Endothelial cell of umbilical vein (primary cell): ENCODE data around the gene SLC25A2. TPM values are rescaled to one million over a fixed set of nuclear protein-coding genes. Genes with fewer than 3 reads are reported as not detected.
"Not testable (repeated sequence)": the region's sequence is repeated elsewhere in the genome, so short reads cannot be mapped to it uniquely, and the experiment has no call there.

ENCODE experiments used
- BruUV-seq: library from RNA; stranded (reverse); fragments of 400-500 nt; replicated peaks from 2 replicates; lab custom pipeline; 2021; lab: Mats Ljungman, UMichigan
- CTCF ChIA-PET: fragments of 300-600, 350-600 bp; sonication (Branson Sonifier 250); formaldehyde crosslinking; loops from one replicate; lab custom pipeline; 2021; ENCODE audit warnings: antibody characterized with exemption, inconsistent platforms; lab: Charles Lee
- POLR2A ChIA-PET: fragments of 300-600, 350-600 bp; sonication (Branson Sonifier 250); formaldehyde crosslinking; loops from one replicate; lab custom pipeline; 2021; ENCODE audit warnings: antibody characterized with exemption, inconsistent platforms; lab: Charles Lee
- DNase-seq: peaks from one replicate; pipeline ENCODE4 v3.0.0-alpha.2; 2011; ENCODE audit warnings: low read depth, low spot score
- FAIRE-seq: peaks from 2 replicates; lab custom pipeline; 2011; peaks lifted over from hg19 to GRCh38; lab: Jason Lieb, UNC
- H2AFZ ChIP-seq: 2 replicates; pipeline ENCODE4 v1.6.0; 2012; ENCODE audit warnings: low read depth, low read length, control low read depth, inconsistent platforms
- H3K27ac ChIP-seq: 2 replicates; pipeline ENCODE4 v1.5.1; 2011; ENCODE audit warnings: low read depth, mild to moderate bottlenecking, control low read depth, low read length, moderate library complexity; ENCODE audit not compliant: insufficient read depth
- H3K27me3 ChIP-seq, 2 experiments: 2 replicates each; pipeline versions ENCODE4 v1.6.0 to v1.6.1; 2011; ENCODE audit warnings: low read length in 2 of 2, mixed read lengths in 1 of 2; ENCODE audit not compliant: control insufficient read depth in 2 of 2, insufficient read depth in 2 of 2
- H3K36me3 ChIP-seq, 2 experiments: 2 replicates in 1 of 2; 3 replicates in 1 of 2; pipeline ENCODE4 v1.5.1; 2011; ENCODE audit warnings: low read length in 2 of 2, mild to moderate bottlenecking in 1 of 2, moderate library complexity in 1 of 2; ENCODE audit not compliant: control insufficient read depth in 2 of 2, insufficient read depth in 2 of 2; ENCODE audit errors: extremely low read depth in 1 of 2
- H3K4me1 ChIP-seq: 3 replicates; pipeline ENCODE4 v1.5.1; 2011; ENCODE audit warnings: mild to moderate bottlenecking, low read length; ENCODE audit not compliant: control insufficient read depth, insufficient read depth; ENCODE audit errors: extremely low read depth
- H3K4me2 ChIP-seq: 2 replicates; pipeline ENCODE4 v1.6.1; 2011; ENCODE audit warnings: low read length, control low read depth, mixed read lengths; ENCODE audit not compliant: insufficient read depth
- H3K4me3 ChIP-seq, 3 experiments: fragments of 200-600 bp in 1 of 3; sonication (generic), shearing (Covaris generic) in 1 of 3; replicated peaks in 1 of 3; 2 replicates each; pipeline ENCODE4 v1.5.1; 2011 to 2016; ENCODE audit warnings: control low read depth in 3 of 3, low read length in 3 of 3, mild to moderate bottlenecking in 2 of 3, inconsistent platforms in 1 of 3, low read depth in 1 of 3, moderate library complexity in 1 of 3; ENCODE audit not compliant: insufficient read depth in 1 of 3
- H3K79me2 ChIP-seq: 2 replicates; pipeline ENCODE4 v1.6.0; 2012; ENCODE audit warnings: low read length, inconsistent platforms; ENCODE audit not compliant: control insufficient read depth, insufficient read depth
- H3K9ac ChIP-seq: replicated peaks from 2 replicates; pipeline ENCODE3; 2011; ENCODE audit warnings: low read length, control low read depth; ENCODE audit not compliant: insufficient read depth; ENCODE audit errors: extremely low read depth
- H3K9me1 ChIP-seq: replicated peaks from 3 replicates; pipeline ENCODE4 v1.6.0; 2011; ENCODE audit warnings: mild to moderate bottlenecking, low read length; ENCODE audit not compliant: control insufficient read depth, insufficient read depth; ENCODE audit errors: extremely low read depth
- H3K9me3 ChIP-seq: replicated peaks from 2 replicates; pipeline ENCODE4 v1.5.1; 2012; ENCODE audit warnings: low read length, inconsistent platforms; ENCODE audit not compliant: control insufficient read depth, insufficient read depth
- H4K20me1 ChIP-seq: replicated peaks from 2 replicates; pipeline ENCODE3; 2011; ENCODE audit warnings: mild to moderate bottlenecking, low read length; ENCODE audit not compliant: control insufficient read depth, insufficient read depth; ENCODE audit errors: extremely low read depth
- CTCF ChIP-seq, 2 donors: IDR thresholded peaks; 1 replicate in 1 of 2; 2 replicates in 1 of 2; pipeline ENCODE4 v1.5.1; 2011; ENCODE audit warnings: low read length in 2 of 2, mild to moderate bottlenecking in 2 of 2, moderate library complexity in 2 of 2, control low read depth in 1 of 2, inconsistent platforms in 1 of 2, low read depth in 1 of 2; ENCODE audit not compliant: insufficient read depth in 1 of 2; ENCODE audit errors: extremely low read depth in 1 of 2
- EZH2 ChIP-seq: IDR thresholded peaks from 2 replicates; pipeline ENCODE4 v1.6.1; 2012; ENCODE audit warnings: borderline replicate concordance, low read depth, mild to moderate bottlenecking, moderate library complexity, low read length, inconsistent platforms; ENCODE audit not compliant: severe bottlenecking
- MYC ChIP-seq: IDR thresholded peaks from one replicate; pipeline ENCODE4 v1.6.1; 2011; ENCODE audit warnings: mild to moderate bottlenecking, low read depth, low read length
- dilution Hi-C: fragments of 300-500 bp; cut with MboI; formaldehyde crosslinking; loops from one replicate; pipeline ENCODE4 v1.15.0; 2019; ENCODE audit warnings: low sequenced_read_pairs; ENCODE audit not compliant: extremely low pct_ligation_motif_present
- intact Hi-C: fragments of 100-400 bp; cut with micrococcal nuclease; formaldehyde crosslinking; loops from one replicate; pipeline ENCODE4 v1.10.0; 2022
- polyA plus RNA-seq, 4 experiments: library from polyadenylated mRNA; depleted of rRNA in 3 of 4; stranded (reverse) in 3 of 4; unstranded in 1 of 4; fragments of >200 nt; gene quantifications; 2 replicates each; pipeline versions ENCODE4 v1.2.1 to v1.2.3, GENCODE V29; 2011 to 2012; ENCODE audit warnings: missing spikeins in 1 of 4
- total RNA-seq: library from RNA; stranded (reverse); gene quantifications from 2 replicates; pipeline ENCODE4 v1.2.3, GENCODE V29; 2021

SLC25A2 gene
- total and polyA plus RNA-seq, 2 donors (not counting 3 experiments of a cell fraction or from before 2014, with no cell fraction given) = 0.46 TPM; not detected in 1

GRCh38 chr5:141332571-141332970 is 28.7 kb upstream of the SLC25A2 start:
- POLR2A ChIA-PET, H2AFZ ChIP-seq, H3K79me2 ChIP-seq, dilution Hi-C loops, BruUV-seq, H3K9me1 ChIP-seq, H3K9ac ChIP-seq, H3K4me1 ChIP-seq, H4K20me1 ChIP-seq, H3K9me3 ChIP-seq, H3K4me2 ChIP-seq, intact Hi-C loops, H3K36me3 ChIP-seq, H3K4me3 ChIP-seq, DNase-seq, FAIRE-seq, H3K27ac ChIP-seq: not testable (repeated sequence)
- CTCF ChIA-PET = interaction anchor here (0.7 to 1.4 kb wide), 3 partner anchors 9 to 231 kb away, joined by 4 read pairs; no protein-coding TSS in a partner anchor
- TF ChIP-seq EZH2 = peak; percentile 45
- H3K27me3 ChIP-seq = peaks cover 23 to 80% of the 10 kb centered on the region in 2 experiments

- no TSS peak for BruUV-seq
- no peaks in the 10 kb centered on the region for H3K4me1 ChIP-seq
- no peak within 1 kb of the TSS for H3K4me2 ChIP-seq
- intact Hi-C loops = no loop called here
- no peak within 1 kb of the TSS for H3K4me3 ChIP-seq
- H2AFZ ChIP-seq = no peak within 1 kb of the TSS
- H3K27ac ChIP-seq = no peak within 1 kb of the TSS
- CTCF ChIA-PET = interaction anchor here (0.6 to 3.4 kb wide), 28 partner anchors 9 to 1325 kb away, joined by 3 to 33 read pairs (median 4); partner anchors contain the start of genes PCDHB14, PCDHB15, PCDHGA10 and PCDHGA11
- H3K36me3 ChIP-seq = no peaks in the 10 kb centered on the region
- DNase-seq = peak; percentile 53
- FAIRE-seq = no peak
- no peaks in the 10 kb centered on the region for H3K9me1 ChIP-seq
- no peaks in the 10 kb centered on the region for H3K79me2 ChIP-seq
- dilution Hi-C loops = no loop called here
- no peaks in the 10 kb centered on the region for H4K20me1 ChIP-seq
- POLR2A ChIA-PET = interaction anchor here (1.7 kb wide), 1 partner anchor 10 kb away, joined by 7 read pairs; the partner anchor contains the start of gene TAF7
- TF ChIP-seq CTCF (IDR thresholded peaks at IDR 0.05; ENCODE audit: extremely low read depth in 1 of 2, insufficient read depth in 1 of 2, low read depth in 1 of 2, low read length in 2 of 2) (peak; percentile 29 to 33), MYC (no peak)
- H3K27me3 ChIP-seq = peaks cover 25 to 64% of the 10 kb centered on the region in 2 experiments
- H3K9ac ChIP-seq = no peak within 1 kb of the TSS
- no peaks in the 10 kb centered on the region for H3K9me3 ChIP-seq
Observed at GRCh38 chr5:141330299-141331080, 26.6 kb upstream of the SLC25A2 start, which contains the start of gene PCDHGA1. TSS of gene PCDHGA1 (plus strand) at chr5:141330514.
